NB4 (cell line): ENCODE measurements around the gene INHBB.

Experiments used
- CTCF ChIP-seq: IDR thresholded peaks from one replicate; pipeline ENCODE4 v1.5.1; 2012; ENCODE audit warnings: low read depth, low read length
- MAX ChIP-seq: IDR thresholded peaks from 2 replicates; pipeline ENCODE4 v1.6.1; 2011; ENCODE audit warnings: low read depth, low read length
- POLR2A ChIP-seq: IDR thresholded peaks from 2 replicates; pipeline ENCODE4 v1.6.1; 2011; ENCODE audit warnings: mild to moderate bottlenecking; ENCODE audit not compliant: insufficient read length; ENCODE audit errors: extremely low read depth

GRCh38 chr2:120336749-120337148 is 9.2 kb upstream of the INHBB start:
- TF ChIP-seq CTCF (no peak), POLR2A (no peak), MAX (no peak)
